ENCODE data around the gene TOM1.

DNA sequence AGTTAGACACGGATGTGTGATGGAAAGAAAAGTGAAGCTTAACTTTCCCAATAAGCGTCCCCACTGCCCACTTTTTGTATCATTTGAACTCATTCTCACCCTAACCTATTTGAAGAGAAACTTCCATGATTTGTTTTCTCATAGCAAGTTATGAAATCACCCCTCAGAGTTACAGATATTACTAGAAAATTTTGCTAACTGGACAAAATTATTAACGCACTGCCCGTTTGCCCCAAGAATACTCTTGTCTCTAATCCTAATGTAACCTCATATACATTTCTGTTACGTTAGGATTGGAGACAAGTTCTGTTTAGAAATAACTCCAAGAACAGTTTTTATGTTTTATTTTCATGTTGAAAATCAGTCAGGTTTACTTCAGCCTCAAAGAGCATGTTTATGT, 25.5 kb downstream of the TOM1 start:
- TF ChIP-seq RARG (CRISPR knock-in tag; IDR thresholded peaks at IDR 0.05; ENCODE audit: low read depth), result no peak
- TF ChIP-seq, protein P1, sequence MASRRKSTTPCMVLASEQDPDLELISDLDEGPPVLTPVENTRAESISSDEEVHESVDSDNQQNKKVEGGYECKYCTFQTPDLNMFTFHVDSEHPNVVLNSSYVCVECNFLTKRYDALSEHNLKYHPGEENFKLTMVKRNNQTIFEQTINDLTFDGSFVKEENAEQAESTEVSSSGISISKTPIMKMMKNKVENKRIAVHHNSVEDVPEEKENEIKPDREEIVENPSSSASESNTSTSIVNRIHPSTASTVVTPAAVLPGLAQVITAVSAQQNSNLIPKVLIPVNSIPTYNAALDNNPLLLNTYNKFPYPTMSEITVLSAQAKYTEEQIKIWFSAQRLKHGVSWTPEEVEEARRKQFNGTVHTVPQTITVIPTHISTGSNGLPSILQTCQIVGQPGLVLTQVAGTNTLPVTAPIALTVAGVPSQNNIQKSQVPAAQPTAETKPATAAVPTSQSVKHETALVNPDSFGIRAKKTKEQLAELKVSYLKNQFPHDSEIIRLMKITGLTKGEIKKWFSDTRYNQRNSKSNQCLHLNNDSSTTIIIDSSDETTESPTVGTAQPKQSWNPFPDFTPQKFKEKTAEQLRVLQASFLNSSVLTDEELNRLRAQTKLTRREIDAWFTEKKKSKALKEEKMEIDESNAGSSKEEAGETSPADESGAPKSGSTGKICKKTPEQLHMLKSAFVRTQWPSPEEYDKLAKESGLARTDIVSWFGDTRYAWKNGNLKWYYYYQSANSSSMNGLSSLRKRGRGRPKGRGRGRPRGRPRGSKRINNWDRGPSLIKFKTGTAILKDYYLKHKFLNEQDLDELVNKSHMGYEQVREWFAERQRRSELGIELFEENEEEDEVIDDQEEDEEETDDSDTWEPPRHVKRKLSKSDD (CRISPR knock-in tag; IDR thresholded peaks at IDR 0.05; ENCODE audit: low read depth), result no peak
- no peak for TF ChIP-seq NR2F2 (IDR thresholded peaks at IDR 0.05; ENCODE audit: borderline replicate concordance, low read depth)
- TF ChIP-seq ZNF44 (CRISPR knock-in tag; IDR thresholded peaks at IDR 0.05), result no peak
- TF ChIP-seq NFYB (CRISPR knock-in tag; IDR thresholded peaks at IDR 0.05), result no peak
- TF ChIP-seq KLF16 (CRISPR knock-in tag; IDR thresholded peaks at IDR 0.05), result no peak
